Erythroblast (primary cell): ENCODE results near the gene TENM4.

ENCODE experiments used
- GATA1 ChIP-seq: IDR thresholded peaks from 2 replicates; pipeline ENCODE4 v1.6.1; 2011; ENCODE audit warnings: low read depth, mild to moderate bottlenecking, control low read depth, low read length, moderate library complexity
- POLR2A ChIP-seq: IDR thresholded peaks from 2 replicates; pipeline ENCODE4 v1.6.1; 2011; ENCODE audit warnings: mild to moderate bottlenecking, low read length

DNA sequence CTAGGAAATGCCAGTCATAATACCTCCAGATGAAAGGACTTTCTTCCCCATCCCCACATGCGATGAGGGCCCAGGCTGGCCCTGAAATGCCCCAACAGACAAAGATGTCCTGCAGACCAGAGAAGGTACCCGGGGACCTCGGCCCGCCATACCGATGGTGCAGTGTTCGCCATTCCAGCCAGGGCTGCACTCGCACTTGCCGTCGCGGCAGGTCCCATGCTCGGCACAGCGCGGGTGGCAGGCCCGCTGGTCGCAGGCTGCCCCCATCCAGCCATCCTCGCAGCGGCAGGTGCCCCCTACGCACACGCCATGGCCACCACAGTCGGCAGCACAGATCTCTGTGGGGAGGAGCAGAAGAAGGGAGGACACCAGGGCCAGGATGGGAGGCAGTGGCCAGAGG lies 654.1 kb downstream of the TENM4 start:
- TF ChIP-seq POLR2A (no peak), GATA1 (no peak)
